WTC11 (cell line): ENCODE results near the gene MARK2. TPM values are rescaled to one million over a fixed set of nuclear protein-coding genes. Genes with fewer than 3 reads are reported as not detected.
A peak's percentile ranks its signal among the peaks of the same experiment; 100 is the strongest.

Experiments
- ATAC-seq: fragments of 200-7000 bp; cut with Tn5 transposase; 2 replicates; pipeline ENCODE4 v1.10.0; 2021; ENCODE audit warnings: mild to moderate bottlenecking, moderate library complexity
- CTCF ChIA-PET: fragments of 300-600 bp; sonication (Branson Sonifier 250); formaldehyde crosslinking; loops from one replicate; lab custom pipeline; 2021; ENCODE audit warnings: antibody characterized with exemption; lab: Charles Lee
- POLR2A ChIA-PET: fragments of 350-600 bp; sonication (Branson Sonifier 250); formaldehyde crosslinking; loops from one replicate; lab custom pipeline; 2021; ENCODE audit warnings: antibody characterized with exemption; lab: Charles Lee
- DNase-seq: peaks from one replicate; pipeline ENCODE4 v3.0.0; 2021; ENCODE audit warnings: low spot score
- H3K27ac Mint-ChIP-seq: 2 replicates; pipeline ENCODE4 v1.8.0; 2021; ENCODE audit warnings: mixed read lengths
- H3K27me3 Mint-ChIP-seq: 2 replicates; pipeline ENCODE4 v1.8.0; 2021; ENCODE audit warnings: low read depth, mild to moderate bottlenecking, moderate library complexity, mixed read lengths
- H3K36me3 Mint-ChIP-seq: 2 replicates; pipeline ENCODE4 v1.8.0; 2021; ENCODE audit warnings: mixed read lengths
- H3K4me1 Mint-ChIP-seq: 2 replicates; pipeline ENCODE4 v1.8.0; 2022; ENCODE audit warnings: mixed read lengths
- H3K4me3 Mint-ChIP-seq: 2 replicates; pipeline ENCODE4 v1.8.0; 2021; ENCODE audit warnings: mild to moderate bottlenecking, moderate library complexity, mixed read lengths
- H3K9me3 Mint-ChIP-seq: 2 replicates; pipeline ENCODE4 v1.8.0; 2021; ENCODE audit warnings: mixed read lengths
- CREB1 ChIP-seq: sonication (generic); formaldehyde crosslinking; IDR thresholded peaks from 2 replicates; pipeline ENCODE4 v1.8.0; 2023; ENCODE audit warnings: mild to moderate bottlenecking, missing genetic modification reagents
- GRHL2 ChIP-seq: fragments of 250-450 bp; sonication (Bioruptor Pico); IDR thresholded peaks from 2 replicates; pipeline ENCODE4 v1.8.0; 2022; ENCODE audit warnings: mild to moderate bottlenecking, moderate library complexity; ENCODE audit not compliant: insufficient replicate concordance, severe bottlenecking
- MYBL2 ChIP-seq: sonication (generic); formaldehyde crosslinking; IDR thresholded peaks from 2 replicates; pipeline ENCODE4 v1.8.1; 2023; ENCODE audit warnings: mild to moderate bottlenecking, moderate library complexity, missing genetic modification reagents
- ZNF121 ChIP-seq: sonication (generic); formaldehyde crosslinking; IDR thresholded peaks from 2 replicates; pipeline ENCODE4 v1.8.0; 2023; ENCODE audit warnings: missing genetic modification reagents
- ZNF232 ChIP-seq: sonication (generic); formaldehyde crosslinking; IDR thresholded peaks from 2 replicates; pipeline ENCODE4 v1.8.0; 2022; ENCODE audit warnings: mild to moderate bottlenecking, missing genetic modification reagents
- ZNF671 ChIP-seq: fragments of 250-450 bp; sonication (Bioruptor Pico); IDR thresholded peaks from 2 replicates; pipeline ENCODE4 v1.8.0; 2021; ENCODE audit warnings: mild to moderate bottlenecking
- total RNA-seq: library from RNA; stranded (reverse); gene quantifications from 3 replicates; pipeline ENCODE4 v1.2.3, GENCODE V29; 2021
- TF ChIP-seq, protein P1 (sequence below): fragments of 200-600 bp; IDR thresholded peaks from 2 replicates; pipeline ENCODE4 v1.8.0; 2022; ENCODE audit warnings: antibody characterized with exemption
- TF ChIP-seq, protein P2 (sequence below): sonication (generic); formaldehyde crosslinking; conservative IDR thresholded peaks from 2 replicates; pipeline ENCODE4 v1.8.1; 2022; ENCODE audit warnings: mild to moderate bottlenecking, missing genetic modification reagents
- TF ChIP-seq, protein P3 (sequence below): sonication (generic); formaldehyde crosslinking; IDR thresholded peaks from 2 replicates; pipeline ENCODE4 v1.8.1; 2023; ENCODE audit warnings: mild to moderate bottlenecking, missing genetic modification reagents
- TF ChIP-seq, protein P4 (sequence below): sonication (generic); formaldehyde crosslinking; IDR thresholded peaks from 2 replicates; pipeline ENCODE4 v1.8.1; 2023; ENCODE audit warnings: mild to moderate bottlenecking, missing genetic modification reagents
- TF ChIP-seq, protein P5 (sequence below): sonication (generic); formaldehyde crosslinking; IDR thresholded peaks from 2 replicates; pipeline ENCODE4 v1.8.0; 2023; ENCODE audit warnings: missing genetic modification reagents, mild to moderate bottlenecking, borderline replicate concordance
- TF ChIP-seq, protein P6 (sequence below): fragments of 250-450 bp; sonication (Bioruptor Pico); IDR thresholded peaks from 2 replicates; pipeline ENCODE4 v1.9.0; 2021; ENCODE audit warnings: mild to moderate bottlenecking

MARK2 gene
- total RNA-seq, 1 experiment from 2014 or later: 57.4 TPM

DNA sequence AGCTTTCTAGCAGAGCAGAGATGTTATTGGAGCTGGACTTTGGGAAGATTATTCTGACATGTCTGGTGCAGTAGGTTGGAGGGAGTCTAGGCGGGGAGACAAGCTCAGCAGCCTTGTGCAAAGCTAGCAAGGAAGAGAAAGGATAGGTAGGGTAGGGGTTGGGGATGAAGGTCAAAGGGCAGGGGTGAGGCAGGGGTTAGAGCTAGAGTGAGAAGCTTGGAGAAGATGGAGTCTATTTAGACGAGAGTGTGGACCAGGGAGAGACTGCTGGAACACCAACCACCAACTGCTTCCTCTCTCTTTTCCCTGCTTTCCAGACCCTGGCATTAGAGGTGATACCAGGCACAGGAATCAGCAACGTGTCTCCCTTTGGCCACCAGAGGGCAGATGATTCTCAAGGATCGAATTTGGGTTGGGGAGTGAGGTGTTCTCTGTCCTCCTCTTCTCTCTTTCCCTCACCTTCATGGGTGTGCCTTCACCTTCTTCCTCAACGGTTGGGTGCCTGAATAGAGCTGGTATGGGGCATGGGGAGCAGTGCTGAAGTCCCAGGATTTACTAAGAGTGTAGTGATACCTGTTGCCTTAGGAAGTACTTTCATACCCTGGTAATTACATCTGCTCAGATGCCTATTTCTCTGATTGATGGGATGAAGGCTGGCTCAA is 1.8 kb upstream of the MARK2 start:
- Mint-ChIP-seq H3K27ac (peak overlapping the region; percentile 85), H3K27me3 (no peaks in the 10 kb centered on the region; the same call in 1 of the 2 replicates), H3K4me3 (peak overlapping the region; percentile 27; the same call in 1 of the 2 replicates), H3K9me3 (no peaks in the 10 kb centered on the region), H3K36me3 (no peaks in the 10 kb centered on the region), H3K4me1 (peaks cover 49% of the 10 kb centered on the region)
- TF ChIP-seq, protein P1, sequence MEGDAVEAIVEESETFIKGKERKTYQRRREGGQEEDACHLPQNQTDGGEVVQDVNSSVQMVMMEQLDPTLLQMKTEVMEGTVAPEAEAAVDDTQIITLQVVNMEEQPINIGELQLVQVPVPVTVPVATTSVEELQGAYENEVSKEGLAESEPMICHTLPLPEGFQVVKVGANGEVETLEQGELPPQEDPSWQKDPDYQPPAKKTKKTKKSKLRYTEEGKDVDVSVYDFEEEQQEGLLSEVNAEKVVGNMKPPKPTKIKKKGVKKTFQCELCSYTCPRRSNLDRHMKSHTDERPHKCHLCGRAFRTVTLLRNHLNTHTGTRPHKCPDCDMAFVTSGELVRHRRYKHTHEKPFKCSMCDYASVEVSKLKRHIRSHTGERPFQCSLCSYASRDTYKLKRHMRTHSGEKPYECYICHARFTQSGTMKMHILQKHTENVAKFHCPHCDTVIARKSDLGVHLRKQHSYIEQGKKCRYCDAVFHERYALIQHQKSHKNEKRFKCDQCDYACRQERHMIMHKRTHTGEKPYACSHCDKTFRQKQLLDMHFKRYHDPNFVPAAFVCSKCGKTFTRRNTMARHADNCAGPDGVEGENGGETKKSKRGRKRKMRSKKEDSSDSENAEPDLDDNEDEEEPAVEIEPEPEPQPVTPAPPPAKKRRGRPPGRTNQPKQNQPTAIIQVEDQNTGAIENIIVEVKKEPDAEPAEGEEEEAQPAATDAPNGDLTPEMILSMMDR: peak; percentile 62; the same call in 1 of the 2 replicates
- TF ChIP-seq, protein P2, sequence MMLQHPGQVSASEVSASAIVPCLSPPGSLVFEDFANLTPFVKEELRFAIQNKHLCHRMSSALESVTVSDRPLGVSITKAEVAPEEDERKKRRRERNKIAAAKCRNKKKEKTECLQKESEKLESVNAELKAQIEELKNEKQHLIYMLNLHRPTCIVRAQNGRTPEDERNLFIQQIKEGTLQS: no peak
- no peak for TF ChIP-seq ZNF671 (CRISPR knock-in tag)
- 0 out of 2 replicates have a peak, but pooled peaks have one; percentile 21 for TF ChIP-seq ZNF232 (CRISPR knock-in tag)
- 0 out of 2 replicates have a peak, but pooled peaks have one; percentile 25 for TF ChIP-seq MYBL2 (CRISPR knock-in tag)
- TF ChIP-seq, protein P3, sequence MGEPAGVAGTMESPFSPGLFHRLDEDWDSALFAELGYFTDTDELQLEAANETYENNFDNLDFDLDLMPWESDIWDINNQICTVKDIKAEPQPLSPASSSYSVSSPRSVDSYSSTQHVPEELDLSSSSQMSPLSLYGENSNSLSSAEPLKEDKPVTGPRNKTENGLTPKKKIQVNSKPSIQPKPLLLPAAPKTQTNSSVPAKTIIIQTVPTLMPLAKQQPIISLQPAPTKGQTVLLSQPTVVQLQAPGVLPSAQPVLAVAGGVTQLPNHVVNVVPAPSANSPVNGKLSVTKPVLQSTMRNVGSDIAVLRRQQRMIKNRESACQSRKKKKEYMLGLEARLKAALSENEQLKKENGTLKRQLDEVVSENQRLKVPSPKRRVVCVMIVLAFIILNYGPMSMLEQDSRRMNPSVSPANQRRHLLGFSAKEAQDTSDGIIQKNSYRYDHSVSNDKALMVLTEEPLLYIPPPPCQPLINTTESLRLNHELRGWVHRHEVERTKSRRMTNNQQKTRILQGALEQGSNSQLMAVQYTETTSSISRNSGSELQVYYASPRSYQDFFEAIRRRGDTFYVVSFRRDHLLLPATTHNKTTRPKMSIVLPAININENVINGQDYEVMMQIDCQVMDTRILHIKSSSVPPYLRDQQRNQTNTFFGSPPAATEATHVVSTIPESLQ (CRISPR knock-in tag): no peak
- TF ChIP-seq, protein P4, sequence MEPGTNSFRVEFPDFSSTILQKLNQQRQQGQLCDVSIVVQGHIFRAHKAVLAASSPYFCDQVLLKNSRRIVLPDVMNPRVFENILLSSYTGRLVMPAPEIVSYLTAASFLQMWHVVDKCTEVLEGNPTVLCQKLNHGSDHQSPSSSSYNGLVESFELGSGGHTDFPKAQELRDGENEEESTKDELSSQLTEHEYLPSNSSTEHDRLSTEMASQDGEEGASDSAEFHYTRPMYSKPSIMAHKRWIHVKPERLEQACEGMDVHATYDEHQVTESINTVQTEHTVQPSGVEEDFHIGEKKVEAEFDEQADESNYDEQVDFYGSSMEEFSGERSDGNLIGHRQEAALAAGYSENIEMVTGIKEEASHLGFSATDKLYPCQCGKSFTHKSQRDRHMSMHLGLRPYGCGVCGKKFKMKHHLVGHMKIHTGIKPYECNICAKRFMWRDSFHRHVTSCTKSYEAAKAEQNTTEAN (CRISPR knock-in tag): 0 out of 2 replicates have a peak, but pooled peaks have one; percentile 21
- ChIA-PET POLR2A (interaction anchor here (0.7 kb wide), 2 partner anchors 23 to 79 kb away, joined by 3 read pairs; no protein-coding TSS in a partner anchor), CTCF (interaction anchor here (0.6 to 4.9 kb wide), 28 partner anchors 10 to 464 kb away, joined by 3 to 94 read pairs (median 4); partner anchors contain the start of genes COX8A, RCOR2 and ZFTA)
- DNase-seq (peak; percentile 85), ATAC-seq (peak; percentile 9)

DNA sequence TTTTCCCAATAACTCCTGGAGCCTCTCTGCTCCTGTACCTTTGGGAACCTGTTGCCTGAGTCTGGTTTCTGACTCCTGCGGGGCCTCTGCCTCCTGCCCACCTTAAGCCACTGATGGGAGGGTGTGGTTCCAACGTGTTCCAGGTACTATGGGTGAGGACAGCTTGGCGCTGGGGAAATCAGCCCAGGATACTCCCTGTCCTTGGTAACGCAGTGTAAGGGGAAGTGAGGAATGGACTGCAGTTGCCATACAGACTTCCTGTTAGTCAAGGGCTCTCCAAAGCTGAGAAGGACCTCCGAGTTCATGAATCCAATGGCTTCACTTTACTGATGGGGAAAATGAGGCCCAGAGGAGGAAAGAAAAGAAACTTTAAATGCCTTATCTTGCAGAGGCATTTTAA is 1.2 kb upstream of the MARK2 start:
- H3K9me3 Mint-ChIP-seq: no peaks in the 10 kb centered on the region
- TF ChIP-seq, protein P2: no peak
- no peak for TF ChIP-seq GRHL2
- TF ChIP-seq, all 79 proteins: peak for 0
- Mint-ChIP-seq H3K4me3 (peak overlapping the region; percentile 65; the same call in 1 of the 2 replicates), H3K4me1 (peaks cover 49% of the 10 kb centered on the region), H3K27me3 (no peaks in the 10 kb centered on the region; the same call in 1 of the 2 replicates), H3K36me3 (no peaks in the 10 kb centered on the region), H3K27ac (peak overlapping the region; percentile 85)
- DNase-seq (no peak), ATAC-seq (no peak)
- POLR2A ChIA-PET: interaction anchor here (0.7 to 1.2 kb wide), 2 partner anchors 70 to 79 kb away, joined by 3 read pairs; no protein-coding TSS in a partner anchor
- CTCF ChIA-PET: interaction anchor here (0.6 to 4.9 kb wide), 24 partner anchors 35 to 463 kb away, joined by 3 to 94 read pairs (median 6); partner anchors contain the start of genes COX8A, RCOR2 and ZFTA

DNA sequence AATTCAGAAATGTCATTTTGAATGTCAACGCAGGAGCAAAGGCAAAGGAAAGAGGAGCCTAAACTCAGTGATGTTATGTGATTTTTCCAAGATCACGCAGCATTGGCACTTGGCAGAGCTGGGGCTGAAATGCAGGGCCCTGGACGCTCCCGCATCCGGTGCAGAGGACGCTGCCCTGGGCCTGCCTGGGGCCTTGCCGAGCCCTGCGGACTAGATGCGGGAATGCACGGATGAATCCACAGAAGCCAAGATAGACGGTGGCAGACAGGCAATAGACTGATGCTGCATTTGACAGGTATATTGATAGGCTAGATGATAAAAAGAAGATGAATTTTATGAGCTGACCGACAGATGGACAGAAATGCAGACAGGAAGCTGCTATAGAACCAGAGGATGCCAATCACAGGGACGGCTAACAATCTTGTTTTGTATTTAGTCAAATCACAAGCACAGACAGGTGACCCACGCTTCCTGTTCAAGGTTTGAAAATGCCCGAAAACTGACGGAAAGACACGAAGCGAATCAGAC is 696 bp upstream of the MARK2 start:
- Mint-ChIP-seq H3K4me3 (peak overlapping the region; percentile 65), H3K9me3 (no peaks in the 10 kb centered on the region), H3K36me3 (no peaks in the 10 kb centered on the region), H3K27ac (peak overlapping the region; percentile 73), H3K27me3 (no peaks in the 10 kb centered on the region; the same call in 1 of the 2 replicates), H3K4me1 (peaks cover 52% of the 10 kb centered on the region)
- ATAC-seq: no peak
- ChIA-PET CTCF (interaction anchor here (0.6 to 4.9 kb wide), 32 partner anchors 8 to 347 kb away, joined by 3 to 94 read pairs (median 4); partner anchors contain the start of genes COX8A, RCOR2, STIP1 and ZFTA), POLR2A (interaction anchor here (0.7 to 2.3 kb wide), 8 partner anchors 9 to 167 kb away, joined by 3 to 14 read pairs (median 4); partner anchors contain the start of genes ATL3 and RCOR2)
- TF ChIP-seq, protein P5, sequence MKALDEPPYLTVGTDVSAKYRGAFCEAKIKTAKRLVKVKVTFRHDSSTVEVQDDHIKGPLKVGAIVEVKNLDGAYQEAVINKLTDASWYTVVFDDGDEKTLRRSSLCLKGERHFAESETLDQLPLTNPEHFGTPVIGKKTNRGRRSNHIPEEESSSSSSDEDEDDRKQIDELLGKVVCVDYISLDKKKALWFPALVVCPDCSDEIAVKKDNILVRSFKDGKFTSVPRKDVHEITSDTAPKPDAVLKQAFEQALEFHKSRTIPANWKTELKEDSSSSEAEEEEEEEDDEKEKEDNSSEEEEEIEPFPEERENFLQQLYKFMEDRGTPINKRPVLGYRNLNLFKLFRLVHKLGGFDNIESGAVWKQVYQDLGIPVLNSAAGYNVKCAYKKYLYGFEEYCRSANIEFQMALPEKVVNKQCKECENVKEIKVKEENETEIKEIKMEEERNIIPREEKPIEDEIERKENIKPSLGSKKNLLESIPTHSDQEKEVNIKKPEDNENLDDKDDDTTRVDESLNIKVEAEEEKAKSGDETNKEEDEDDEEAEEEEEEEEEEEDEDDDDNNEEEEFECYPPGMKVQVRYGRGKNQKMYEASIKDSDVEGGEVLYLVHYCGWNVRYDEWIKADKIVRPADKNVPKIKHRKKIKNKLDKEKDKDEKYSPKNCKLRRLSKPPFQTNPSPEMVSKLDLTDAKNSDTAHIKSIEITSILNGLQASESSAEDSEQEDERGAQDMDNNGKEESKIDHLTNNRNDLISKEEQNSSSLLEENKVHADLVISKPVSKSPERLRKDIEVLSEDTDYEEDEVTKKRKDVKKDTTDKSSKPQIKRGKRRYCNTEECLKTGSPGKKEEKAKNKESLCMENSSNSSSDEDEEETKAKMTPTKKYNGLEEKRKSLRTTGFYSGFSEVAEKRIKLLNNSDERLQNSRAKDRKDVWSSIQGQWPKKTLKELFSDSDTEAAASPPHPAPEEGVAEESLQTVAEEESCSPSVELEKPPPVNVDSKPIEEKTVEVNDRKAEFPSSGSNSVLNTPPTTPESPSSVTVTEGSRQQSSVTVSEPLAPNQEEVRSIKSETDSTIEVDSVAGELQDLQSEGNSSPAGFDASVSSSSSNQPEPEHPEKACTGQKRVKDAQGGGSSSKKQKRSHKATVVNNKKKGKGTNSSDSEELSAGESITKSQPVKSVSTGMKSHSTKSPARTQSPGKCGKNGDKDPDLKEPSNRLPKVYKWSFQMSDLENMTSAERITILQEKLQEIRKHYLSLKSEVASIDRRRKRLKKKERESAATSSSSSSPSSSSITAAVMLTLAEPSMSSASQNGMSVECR: no peak
- TF ChIP-seq CREB1 (CRISPR knock-in tag) (no peak), ZNF121 (no peak)
- TF ChIP-seq, protein P6, sequence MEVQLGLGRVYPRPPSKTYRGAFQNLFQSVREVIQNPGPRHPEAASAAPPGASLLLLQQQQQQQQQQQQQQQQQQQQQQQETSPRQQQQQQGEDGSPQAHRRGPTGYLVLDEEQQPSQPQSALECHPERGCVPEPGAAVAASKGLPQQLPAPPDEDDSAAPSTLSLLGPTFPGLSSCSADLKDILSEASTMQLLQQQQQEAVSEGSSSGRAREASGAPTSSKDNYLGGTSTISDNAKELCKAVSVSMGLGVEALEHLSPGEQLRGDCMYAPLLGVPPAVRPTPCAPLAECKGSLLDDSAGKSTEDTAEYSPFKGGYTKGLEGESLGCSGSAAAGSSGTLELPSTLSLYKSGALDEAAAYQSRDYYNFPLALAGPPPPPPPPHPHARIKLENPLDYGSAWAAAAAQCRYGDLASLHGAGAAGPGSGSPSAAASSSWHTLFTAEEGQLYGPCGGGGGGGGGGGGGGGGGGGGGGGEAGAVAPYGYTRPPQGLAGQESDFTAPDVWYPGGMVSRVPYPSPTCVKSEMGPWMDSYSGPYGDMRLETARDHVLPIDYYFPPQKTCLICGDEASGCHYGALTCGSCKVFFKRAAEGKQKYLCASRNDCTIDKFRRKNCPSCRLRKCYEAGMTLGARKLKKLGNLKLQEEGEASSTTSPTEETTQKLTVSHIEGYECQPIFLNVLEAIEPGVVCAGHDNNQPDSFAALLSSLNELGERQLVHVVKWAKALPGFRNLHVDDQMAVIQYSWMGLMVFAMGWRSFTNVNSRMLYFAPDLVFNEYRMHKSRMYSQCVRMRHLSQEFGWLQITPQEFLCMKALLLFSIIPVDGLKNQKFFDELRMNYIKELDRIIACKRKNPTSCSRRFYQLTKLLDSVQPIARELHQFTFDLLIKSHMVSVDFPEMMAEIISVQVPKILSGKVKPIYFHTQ (CRISPR knock-in tag): no peak
- DNase-seq: peak; percentile 37
